Rectal smooth muscle tissue (tissue), 1 donor: ENCODE results near the gene TGIF2.

Experiments used
- H3K27ac ChIP-seq: one replicate; pipeline ENCODE4 v1.7.0; 2013; ENCODE audit warnings: low read depth, low read length, inconsistent platforms
- H3K27me3 ChIP-seq: one replicate; pipeline ENCODE4 v1.7.0; 2013; ENCODE audit warnings: low read length; ENCODE audit not compliant: control insufficient read depth, insufficient read depth
- H3K36me3 ChIP-seq: one replicate; pipeline ENCODE4 v1.7.0; 2013; ENCODE audit warnings: low read length; ENCODE audit not compliant: control insufficient read depth, insufficient read depth
- H3K4me1 ChIP-seq: one replicate; pipeline ENCODE4 v1.7.0; 2013; ENCODE audit warnings: low read length; ENCODE audit not compliant: control insufficient read depth, insufficient read depth
- H3K4me3 ChIP-seq: one replicate; pipeline ENCODE4 v1.7.0; 2013; ENCODE audit warnings: low read length
- H3K9ac ChIP-seq: one replicate; pipeline ENCODE4 v1.7.0; 2013; ENCODE audit warnings: low read length

Gene TGIF2

DNA sequence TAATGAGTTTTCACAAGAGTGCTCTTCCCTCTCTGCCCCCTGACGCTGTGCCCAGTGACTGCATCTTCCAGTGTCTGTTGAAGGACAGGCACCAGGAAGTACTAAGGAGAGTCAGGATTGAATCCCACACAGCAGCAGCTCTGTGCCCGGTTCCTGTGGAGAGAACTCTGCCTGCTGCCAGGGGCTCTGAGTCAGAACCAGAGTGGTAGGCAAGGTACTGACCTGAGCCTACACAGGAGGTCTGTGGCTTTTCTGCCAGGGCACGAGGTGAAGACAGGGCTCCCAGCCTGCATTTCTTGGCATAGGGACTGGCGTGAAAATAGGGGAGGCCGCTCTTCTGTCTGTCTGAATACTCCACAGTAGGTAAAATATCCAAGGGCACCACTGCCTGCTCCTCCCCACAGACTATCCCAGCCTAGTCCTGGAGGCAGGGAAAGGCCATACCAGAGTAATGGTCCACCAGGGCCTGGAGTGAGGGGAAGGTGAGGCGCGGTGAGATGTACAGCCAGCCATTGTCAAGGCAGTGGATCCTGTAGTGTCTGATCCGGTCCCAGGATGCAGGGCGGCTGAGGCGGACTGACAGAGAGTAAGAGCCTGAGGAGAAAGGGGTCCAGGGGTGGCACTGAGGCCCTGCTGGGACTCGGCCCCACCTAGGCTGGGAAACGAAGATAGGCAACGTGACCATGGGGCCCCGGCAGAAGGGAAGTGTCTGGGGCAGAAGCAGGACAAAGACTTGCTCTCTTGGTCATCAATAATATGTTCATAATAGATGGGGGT, 41.6 kb downstream of the TGIF2 start:
- no peak overlapping the region for H3K27ac ChIP-seq
- no peaks in the 10 kb centered on the region for H3K4me1 ChIP-seq
- H3K4me3 ChIP-seq = no peak overlapping the region
- peaks cover 28% of the 10 kb centered on the region for H3K36me3 ChIP-seq
- H3K27me3 ChIP-seq = no peaks in the 10 kb centered on the region
- H3K9ac ChIP-seq = no peak overlapping the region

DNA sequence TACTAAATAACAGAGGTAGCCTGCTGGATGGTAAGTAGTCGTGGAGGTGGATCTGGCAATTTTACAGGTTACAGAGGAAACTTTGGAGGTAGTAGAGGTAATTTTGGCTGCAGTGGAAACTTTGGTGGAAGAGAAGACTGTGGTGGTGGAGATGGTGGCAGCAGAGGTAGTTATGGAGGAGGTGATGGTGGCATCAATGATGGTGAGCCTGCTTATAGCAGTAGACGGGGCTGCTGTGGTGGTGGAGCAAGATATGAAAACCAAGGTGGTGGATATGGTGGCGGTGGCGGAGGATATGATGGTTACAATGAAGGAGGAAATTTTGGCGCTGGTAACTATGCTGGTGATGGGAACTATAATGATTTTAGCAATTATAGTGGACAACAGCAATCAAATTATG, 47.5 kb downstream of the TGIF2 start:
- no peak overlapping the region for H3K4me3 ChIP-seq
- H3K27me3 ChIP-seq = no peaks in the 10 kb centered on the region
- H3K27ac ChIP-seq = no peak overlapping the region
- no peak overlapping the region for H3K9ac ChIP-seq
- no peaks in the 10 kb centered on the region for H3K4me1 ChIP-seq
- no peaks in the 10 kb centered on the region for H3K36me3 ChIP-seq

DNA sequence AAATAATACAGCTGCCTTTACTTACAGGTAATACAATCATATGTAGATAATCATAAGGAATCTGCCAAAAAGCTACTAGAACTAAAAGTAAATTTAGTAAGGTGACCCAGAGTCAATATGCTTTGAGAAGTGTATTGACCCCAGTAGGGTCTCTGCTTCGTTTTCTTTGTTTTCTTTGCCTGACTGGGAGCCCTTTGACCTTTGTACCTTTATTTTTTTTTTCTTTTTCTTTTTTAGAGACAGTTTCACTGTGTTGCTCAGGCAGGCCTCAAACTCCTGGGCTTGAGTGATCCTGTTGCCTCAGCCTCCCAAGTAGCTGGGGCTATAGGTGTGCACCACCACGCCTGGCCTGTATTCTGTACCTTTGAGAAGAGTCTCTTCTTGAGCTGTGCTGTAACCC, 50.0 kb downstream of the TGIF2 start:
- Histone ChIP-seq H3K36me3 (no peaks in the 10 kb centered on the region), H3K4me3 (no peak overlapping the region), H3K27me3 (no peaks in the 10 kb centered on the region), H3K27ac (no peak overlapping the region), H3K4me1 (no peaks in the 10 kb centered on the region), H3K9ac (no peak overlapping the region)

DNA sequence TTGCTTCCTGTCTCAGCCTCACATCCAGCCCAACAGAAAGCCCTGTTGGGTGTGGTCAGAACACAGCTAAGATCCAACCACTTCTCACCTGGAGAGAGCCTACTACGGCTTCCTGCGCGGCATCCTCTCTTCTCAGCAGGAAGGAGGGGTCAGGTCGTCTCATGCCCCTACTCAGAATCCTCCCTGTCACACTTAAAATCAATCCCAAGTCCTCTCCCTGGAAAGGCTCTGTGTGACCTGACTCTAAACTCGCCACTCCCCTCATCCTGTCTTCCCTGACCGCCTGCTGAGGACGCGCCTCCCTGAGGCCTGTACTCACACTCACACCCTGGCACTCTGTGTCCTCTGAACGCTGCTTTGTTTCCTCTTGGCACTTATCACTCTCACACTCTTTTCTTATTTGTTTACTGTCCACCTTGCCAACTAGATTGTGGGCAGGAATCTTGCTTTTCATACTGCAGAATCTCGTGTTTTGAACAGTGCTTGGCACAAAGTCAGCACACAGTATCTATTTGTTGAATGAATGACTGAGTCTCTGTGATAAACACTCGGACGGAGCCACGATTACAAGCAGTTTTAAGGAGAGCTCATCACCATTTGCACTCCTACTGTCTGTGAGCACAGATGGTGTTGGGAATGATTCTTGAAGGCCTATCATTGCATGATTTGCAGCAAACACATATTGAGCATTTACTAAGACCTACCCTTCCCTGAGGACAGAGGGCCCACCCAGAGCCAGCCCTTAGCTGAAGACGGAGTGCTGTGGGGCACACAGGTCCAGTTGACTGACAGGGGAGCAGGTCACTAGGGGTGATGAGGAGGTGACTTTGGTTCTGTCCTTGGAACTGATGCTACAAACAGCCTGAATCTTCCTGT, 50.9 kb downstream of the TGIF2 start:
- H3K36me3 ChIP-seq = no peaks in the 10 kb centered on the region
- H3K4me3 ChIP-seq = no peak overlapping the region
- H3K27me3 ChIP-seq = no peaks in the 10 kb centered on the region
- no peak overlapping the region for H3K27ac ChIP-seq
- H3K4me1 ChIP-seq = no peaks in the 10 kb centered on the region
- no peak overlapping the region for H3K9ac ChIP-seq

DNA sequence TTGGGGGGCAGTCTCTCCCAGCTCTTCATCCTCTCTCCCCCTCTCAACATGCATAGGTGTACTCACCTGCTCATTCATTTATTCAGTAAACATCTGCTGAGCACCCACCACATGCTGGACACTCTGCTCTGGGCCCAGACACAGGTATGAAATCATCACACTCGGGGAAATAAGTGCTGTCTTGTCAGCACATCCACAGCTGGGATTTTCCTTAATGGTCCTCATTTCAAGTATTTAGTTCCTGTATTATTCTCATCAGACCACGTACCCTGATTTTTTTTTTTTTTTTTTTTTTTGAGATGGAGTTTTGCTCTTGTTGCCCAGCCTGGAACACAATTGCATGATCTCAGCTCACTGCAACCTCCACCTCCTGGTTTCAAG, 51.5 kb downstream of the TGIF2 start:
- Histone ChIP-seq H3K4me1 (no peaks in the 10 kb centered on the region), H3K27ac (no peak overlapping the region), H3K9ac (no peak overlapping the region)

DNA sequence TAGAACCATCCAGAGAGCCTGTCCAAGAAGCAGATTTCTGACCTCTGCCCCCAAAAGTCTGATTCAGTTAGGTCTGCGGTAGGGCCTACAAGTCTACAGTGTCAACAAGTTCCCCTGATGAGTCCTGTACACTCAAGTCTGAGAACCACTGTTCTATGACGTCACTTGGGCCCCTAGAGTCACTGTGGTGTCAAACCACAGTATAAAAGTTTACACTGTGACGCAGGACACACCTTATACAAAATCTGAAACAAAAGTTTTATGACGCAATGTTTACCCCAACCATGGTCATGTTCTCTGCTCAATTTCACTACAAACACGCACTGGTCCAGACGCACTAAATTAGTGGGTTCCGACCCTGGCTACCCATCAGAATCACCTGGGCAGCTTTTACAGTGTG, 54.7 kb downstream of the TGIF2 start:
- H3K9ac ChIP-seq = no peak overlapping the region
- no peaks in the 10 kb centered on the region for H3K27me3 ChIP-seq
- H3K36me3 ChIP-seq = no peaks in the 10 kb centered on the region
- no peaks in the 10 kb centered on the region for H3K4me1 ChIP-seq
- H3K4me3 ChIP-seq = no peak overlapping the region
- no peak overlapping the region for H3K27ac ChIP-seq

More for the DNA sequence above, 51.5 kb downstream of the TGIF2 start:
- Histone ChIP-seq H3K4me3 (no peak overlapping the region), H3K27me3 (no peaks in the 10 kb centered on the region), H3K36me3 (no peaks in the 10 kb centered on the region)

DNA sequence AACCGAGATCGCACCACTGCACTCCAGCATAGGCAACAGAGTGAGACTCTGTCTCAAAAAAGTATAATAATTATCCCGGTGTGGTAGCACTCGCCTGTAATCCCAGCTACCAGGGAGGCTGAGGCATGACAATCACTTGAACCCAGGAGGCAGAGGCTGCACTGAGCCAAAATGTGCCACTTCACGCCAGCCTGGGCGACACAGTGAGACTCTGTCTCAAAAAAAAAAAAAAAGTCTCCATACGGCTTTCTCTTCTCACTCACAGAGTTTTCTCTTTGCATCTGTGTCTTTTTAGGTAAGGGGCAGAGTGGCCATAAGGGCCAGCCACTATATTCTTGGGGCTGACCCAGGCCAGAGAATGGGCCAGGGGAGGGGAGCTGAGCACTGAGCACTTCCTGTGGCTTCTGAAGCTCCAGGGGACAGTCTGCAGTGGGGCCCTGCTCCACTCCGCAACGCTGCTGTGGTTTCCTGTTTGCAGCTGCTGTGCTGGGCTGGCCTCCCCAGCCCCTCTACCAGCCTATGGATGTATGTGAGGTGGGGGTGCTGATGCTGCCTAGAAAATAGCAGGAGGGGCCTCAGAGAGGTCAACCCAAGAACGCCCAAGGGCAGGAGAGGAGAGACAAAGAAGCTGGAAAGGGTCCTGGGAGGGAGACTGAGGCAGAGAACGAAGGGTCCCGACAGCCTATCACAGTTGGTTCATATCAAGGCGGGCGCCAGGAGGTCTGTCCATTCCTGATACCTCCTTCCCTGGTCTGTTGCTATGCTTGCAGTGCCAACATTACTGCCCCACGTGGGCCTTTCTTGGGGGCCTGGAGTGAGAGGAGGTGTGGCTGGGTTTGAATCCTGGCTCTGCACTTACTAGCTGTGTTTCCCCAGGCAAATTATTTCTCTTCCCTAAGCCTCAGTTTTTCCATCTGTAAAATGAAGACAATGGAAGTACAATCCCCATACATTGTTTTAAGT, 56.6 kb downstream of the TGIF2 start:
- Histone ChIP-seq H3K4me3 (no peak overlapping the region), H3K9ac (no peak overlapping the region), H3K4me1 (no peaks in the 10 kb centered on the region), H3K27ac (no peak overlapping the region), H3K36me3 (no peaks in the 10 kb centered on the region), H3K27me3 (no peaks in the 10 kb centered on the region)

DNA sequence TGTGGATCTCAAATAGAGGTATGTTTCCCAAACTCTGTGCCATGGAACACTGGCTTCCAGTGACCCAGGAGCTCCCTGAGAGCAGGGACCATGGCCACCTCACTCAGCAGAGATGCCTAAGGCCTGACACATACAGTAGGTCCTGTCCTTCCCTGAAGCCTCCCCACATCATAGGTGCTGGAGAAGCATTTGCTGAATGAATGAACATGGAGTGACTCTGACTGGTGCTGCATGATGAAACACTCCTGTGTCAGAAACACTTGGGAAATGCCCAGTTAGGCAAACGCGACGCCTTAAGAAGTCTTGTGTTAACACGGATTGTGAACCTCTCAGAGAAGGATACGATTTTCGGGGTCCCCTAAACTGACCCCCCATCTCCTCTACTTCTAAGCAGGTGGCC, 58.2 kb downstream of the TGIF2 start:
- Histone ChIP-seq H3K9ac (no peak overlapping the region), H3K36me3 (no peaks in the 10 kb centered on the region), H3K4me3 (no peak overlapping the region), H3K27ac (no peak overlapping the region), H3K27me3 (no peaks in the 10 kb centered on the region), H3K4me1 (no peaks in the 10 kb centered on the region)

DNA sequence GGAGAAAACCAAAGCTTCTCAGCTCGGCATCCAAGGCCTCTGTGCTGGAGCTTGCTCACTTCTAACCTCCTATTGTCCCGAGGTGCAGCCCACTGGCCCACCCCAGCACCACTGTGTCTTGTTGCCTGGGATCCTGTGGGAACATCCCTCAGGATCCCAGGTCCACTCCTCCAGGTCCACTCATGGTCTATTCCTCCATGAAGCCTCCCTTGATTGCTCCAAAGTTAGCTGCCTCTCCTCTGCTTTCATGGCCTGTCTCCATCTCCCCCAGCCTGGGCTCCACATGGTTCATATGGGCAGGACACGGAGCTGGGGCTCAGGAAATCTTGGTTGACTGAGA, 58.7 kb downstream of the TGIF2 start:
- H3K36me3 ChIP-seq = no peaks in the 10 kb centered on the region
- no peaks in the 10 kb centered on the region for H3K27me3 ChIP-seq
- H3K4me3 ChIP-seq = no peak overlapping the region
- no peak overlapping the region for H3K27ac ChIP-seq
- H3K9ac ChIP-seq = no peak overlapping the region
- no peaks in the 10 kb centered on the region for H3K4me1 ChIP-seq

DNA sequence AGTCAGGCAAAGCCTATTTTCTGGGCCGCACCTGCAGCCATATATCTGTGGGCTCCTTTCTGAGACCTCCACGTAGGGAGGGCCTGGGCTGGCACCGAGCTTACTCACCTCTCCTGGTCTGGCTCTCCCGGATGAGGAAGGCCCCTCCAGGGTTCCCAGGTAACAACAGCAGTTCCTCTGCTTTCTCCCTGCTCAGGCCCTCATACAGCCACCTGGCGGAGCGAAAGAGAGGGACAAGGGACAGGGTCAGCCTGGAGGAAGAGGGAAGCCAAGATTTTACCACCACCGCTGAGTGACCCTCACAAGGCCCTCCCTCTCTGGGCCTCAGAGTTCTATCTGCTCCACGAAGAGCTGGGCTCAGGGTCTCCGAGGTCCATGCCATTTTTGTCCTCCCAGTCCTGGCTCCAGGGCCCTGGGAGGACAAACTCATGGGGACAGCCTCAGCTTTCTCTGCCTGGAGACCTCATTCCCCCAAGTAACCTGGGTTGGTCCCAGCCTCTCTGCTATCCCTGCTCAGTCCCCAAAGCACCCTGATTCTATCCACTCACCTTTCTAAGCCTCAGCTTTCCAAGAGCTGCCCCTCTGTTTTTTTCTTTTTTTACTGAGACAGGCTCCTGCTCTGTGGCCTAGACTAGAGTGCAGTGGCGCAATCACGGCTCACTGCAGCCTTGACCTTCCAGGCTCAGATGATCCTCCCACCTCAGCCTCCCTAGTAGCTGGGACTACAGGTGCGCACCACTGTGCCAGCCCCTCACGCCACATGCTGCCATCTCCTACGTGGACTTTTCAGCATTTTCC, 59.3 kb downstream of the TGIF2 start:
- H3K4me1 ChIP-seq = no peaks in the 10 kb centered on the region
- H3K27me3 ChIP-seq = no peaks in the 10 kb centered on the region
- H3K9ac ChIP-seq = no peak overlapping the region
- no peak overlapping the region for H3K4me3 ChIP-seq
- H3K36me3 ChIP-seq = no peaks in the 10 kb centered on the region
- no peak overlapping the region for H3K27ac ChIP-seq

DNA sequence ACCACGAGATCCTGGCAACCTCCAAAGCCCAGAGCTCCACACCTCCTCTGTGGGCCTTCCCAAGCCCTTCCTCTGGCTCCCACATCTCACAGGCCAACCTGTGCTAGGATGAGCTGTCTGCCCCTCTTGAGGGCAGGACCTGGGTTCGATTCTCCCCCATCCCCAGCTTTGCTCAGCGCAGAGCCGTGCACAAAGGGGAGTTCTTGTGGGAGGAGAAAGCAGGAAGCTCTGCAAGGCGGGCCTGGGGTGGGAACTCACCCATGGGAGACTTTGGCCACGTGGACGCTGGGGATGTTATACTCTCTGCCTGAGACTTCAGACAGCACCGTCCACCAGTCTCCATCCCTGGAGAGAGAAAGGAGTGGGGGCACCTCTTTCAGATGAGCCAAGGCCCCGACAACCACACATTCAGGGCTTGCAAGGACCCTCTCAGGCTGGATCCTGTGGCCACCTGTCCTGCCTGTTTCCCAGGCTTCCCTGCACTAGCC, 59.9 kb downstream of the TGIF2 start:
- no peak overlapping the region for H3K9ac ChIP-seq
- H3K4me1 ChIP-seq = no peaks in the 10 kb centered on the region
- no peaks in the 10 kb centered on the region for H3K27me3 ChIP-seq
- no peak overlapping the region for H3K4me3 ChIP-seq
- no peak overlapping the region for H3K27ac ChIP-seq
- H3K36me3 ChIP-seq = no peaks in the 10 kb centered on the region
